ENCODE results near the gene LCN10.

- TF ChIP-seq POLR2A (IDR thresholded peaks at IDR 0.05) (no peak), CTCF (IDR thresholded peaks at IDR 0.05) (no peak), POLR2AphosphoS5 (IDR thresholded peaks at IDR 0.05) (no peak)
These were observed 2.8 kb upstream of the LCN10 start for GRCh38 chr9:136745389-136746154.

Data from transverse colon (tissue), 4 donors.